Measurements from ENCODE around the gene OPA3.

The OPA3 gene

GRCh38 chr19:45597425-45598111, 13.0 kb upstream of the OPA3 start:
- no peak for DNase-seq

DNA sequence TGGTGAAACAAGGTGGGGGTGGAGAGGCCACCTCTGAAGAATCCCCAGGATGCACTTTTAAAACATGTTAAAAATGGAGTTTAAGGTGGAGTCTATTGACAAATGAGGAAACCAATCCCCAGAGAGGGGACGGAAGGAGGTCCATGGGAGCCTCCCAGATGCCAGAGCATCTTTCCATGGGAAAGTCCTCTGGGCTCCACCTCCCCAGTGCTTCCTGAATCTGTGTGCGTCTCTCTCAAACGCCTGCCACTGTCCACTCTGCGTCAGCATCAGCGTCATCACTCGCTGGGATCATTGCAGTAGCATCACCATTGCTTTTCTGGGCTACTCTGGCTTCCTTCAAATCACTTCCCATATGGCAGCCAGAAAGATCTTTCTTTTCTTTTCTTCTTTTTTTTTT, 11.2 kb upstream of the OPA3 start:
- DNase-seq, result no peak

- no peak for DNase-seq
Observed at GRCh38 chr19:45593520-45593919, 8.9 kb upstream of the OPA3 start.

- no peak for DNase-seq
Observed at GRCh38 chr19:45592366-45592765, 7.8 kb upstream of the OPA3 start.

DNA sequence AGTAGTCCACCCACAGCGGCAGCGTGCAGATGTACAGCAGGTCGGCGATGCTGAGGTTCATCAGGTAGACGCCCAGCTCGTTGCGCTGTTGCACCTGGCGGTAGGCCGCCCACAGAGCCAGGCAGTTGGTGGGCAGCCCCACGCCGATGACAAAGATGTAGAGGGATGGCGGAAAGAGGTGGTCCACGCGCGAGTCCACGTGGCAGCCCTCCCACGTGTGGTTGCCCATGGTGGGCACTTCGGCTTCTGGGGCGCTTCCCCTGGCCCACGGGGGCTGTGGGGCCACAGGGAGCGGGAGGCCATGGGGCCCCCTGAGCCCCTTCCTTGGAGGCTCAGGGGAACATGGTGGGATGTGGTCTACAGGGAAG, 7.0 kb upstream of the OPA3 start:
- DNase-seq, result no peak

DNA sequence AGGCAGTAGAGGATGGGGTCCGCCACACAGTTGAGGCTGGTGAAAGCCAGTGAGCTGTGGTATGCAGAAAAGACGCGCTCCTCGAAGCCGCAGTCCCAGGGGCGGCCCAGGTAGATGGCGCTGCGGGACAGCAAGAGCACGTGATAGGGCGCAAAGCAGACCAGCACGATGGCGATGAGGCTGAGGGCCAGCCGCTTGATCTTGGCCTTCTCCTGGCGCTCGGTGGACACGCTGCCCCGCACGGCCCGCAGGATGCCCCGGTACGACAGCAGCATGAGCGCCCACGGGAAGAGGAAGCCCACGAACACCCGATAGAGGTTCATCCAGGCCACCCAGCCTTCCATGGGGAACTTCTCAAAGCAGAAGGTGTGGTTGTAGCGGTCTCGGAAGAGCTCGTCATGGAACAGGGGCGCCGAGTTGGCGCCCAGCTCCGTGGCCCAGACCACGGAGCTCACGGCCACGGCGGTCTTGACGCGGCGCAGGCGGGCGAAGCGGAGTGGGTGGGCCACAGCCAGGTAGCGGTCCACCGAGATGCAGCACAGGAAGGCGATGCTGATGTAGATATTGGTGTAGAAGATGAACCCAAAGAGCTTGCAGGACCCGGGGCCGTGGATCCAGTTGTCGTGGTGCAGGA, 6.5 kb upstream of the OPA3 start:
- DNase-seq, result peak; percentile 17 to 46

DNA sequence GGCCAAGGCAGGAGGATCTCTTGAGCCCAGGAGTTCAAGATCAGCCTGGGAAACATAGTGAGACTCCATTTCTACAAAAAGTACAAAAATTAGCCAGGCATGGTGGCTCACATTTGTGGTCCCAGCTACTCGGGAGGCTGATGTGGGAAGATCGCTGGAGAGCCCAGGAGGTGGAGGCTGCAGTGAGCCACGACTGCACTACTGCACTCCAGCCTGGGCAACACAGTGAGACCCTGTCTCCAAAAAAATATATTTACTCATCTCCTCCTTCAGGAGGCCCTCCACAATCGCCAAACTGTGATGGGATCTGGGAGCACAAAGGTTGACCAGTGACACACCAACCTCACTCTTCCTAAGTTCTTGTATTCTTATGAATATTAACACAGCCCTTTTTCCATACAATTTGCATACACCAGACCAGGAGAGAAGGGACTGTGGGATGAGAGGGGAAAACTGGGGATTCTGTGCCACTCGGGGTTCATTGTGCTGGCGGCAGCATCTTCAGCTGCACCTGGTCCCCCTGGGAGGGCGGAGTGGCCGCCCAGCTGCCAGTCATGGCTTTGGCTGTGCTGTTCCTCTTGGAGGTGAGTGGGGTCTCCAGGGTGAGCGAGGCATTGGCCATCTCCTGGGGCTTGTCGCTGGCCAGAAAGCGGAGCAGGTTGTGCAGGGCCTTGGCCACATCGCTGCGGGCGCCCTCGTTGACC, 5.8 kb upstream of the OPA3 start:
- no peak for DNase-seq

DNA sequence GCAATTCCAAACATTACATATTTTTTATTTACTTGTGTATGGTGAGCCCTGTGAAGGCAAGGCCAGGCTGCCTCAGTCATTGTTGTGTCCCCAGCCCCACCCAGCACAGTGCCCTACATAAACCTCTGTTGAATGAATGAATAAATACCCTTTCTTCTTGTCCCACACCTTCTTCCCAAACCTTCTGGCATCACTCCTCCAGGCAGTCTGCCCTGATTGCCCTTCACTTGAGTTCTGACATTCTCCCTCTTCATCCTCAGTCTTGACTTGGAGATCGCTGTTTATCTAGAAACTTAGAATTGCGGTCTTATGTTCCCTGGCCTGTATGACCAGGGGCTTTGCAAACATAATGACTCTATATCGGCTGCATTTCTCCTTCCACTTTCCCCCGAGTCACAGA, 5.2 kb upstream of the OPA3 start:
- no peak for DNase-seq

DNA sequence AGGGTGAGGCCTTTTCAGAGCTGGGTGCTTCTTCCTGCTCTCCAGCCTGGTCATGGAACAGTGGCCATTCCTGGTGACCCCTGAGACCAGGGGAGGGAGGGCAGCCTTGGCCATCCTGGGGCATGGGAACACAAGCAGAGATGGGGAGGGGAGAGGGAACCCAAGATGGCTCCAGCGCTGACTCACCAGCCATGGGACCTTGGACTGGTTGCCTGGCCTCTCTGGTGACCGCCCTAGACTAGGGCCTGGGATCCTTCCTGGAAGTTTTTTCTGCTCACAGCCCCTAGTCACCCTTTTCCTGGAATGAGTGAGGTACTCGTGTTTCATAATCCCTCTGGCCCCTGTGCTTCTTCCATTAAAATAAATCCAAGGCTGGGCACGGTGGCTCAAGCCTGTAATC, 3.3 kb upstream of the OPA3 start:
- DNase-seq, result no peak

- no peak for DNase-seq
Observed at GRCh38 chr19:45585158-45585577, 566 bp upstream of the OPA3 start.

DNA sequence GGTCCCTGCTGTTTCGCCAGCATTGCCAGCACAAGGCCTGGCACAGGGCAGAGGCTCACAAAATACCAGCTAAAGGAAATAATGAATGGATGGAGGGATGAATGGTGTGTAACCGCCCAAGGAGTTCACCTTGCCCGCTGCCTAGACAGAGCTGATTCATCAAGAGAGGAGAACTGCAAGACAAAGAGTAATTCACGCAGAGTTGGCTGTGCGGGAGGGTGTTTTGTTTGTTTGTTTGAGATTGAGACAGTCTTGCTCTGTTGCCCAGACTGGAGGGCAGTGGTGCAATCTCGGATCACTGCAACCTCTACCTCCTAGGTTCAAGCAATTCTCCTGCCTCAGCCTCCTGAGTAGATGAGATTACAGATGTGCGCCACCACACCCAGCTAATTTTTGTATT, 3.0 kb downstream of the OPA3 start:
- DNase-seq, result no peak

- no peak for DNase-seq
Observed at GRCh38 chr19:45578861-45579260, 5.7 kb downstream of the OPA3 start.

DNA sequence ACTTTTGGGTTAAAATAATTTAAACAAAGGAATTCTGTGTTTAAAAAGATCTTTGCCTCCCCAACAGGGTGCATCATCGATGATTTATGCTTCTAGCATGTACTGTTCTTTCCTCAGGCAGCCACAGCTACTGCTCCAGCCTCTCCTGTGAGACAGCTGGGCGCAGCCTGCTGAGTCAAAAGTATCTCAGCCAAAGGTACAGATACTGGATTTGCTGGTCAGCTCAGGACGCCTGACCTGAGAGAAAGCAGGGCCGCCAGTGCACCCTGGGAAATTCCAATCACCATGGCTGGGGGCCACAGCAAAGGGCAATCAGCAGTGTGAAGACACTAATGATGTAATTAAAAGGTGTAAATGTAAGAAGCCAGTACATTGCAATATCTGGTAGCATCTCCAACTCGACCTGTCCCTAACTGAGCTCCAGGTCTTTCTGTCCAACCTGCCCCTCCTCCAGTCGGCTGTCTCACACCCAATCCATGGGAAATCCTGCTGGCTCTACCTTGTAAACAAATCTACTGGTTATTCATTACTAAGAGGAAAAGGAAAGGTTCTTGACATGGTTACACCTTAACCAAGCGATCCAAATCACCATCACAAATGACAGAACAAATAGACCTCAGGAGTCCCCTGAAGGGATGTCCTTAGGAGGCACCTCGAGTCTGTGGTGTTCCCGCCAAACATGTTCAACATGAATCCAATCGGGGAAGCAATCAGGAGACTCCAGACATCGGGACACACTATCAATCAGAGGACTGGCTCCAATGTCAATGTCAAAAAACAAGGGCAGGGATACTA, 7.3 kb downstream of the OPA3 start:
- no peak for DNase-seq

GRCh38 chr19:45576682-45577081, 7.9 kb downstream of the OPA3 start:
- DNase-seq, result no peak

DNA sequence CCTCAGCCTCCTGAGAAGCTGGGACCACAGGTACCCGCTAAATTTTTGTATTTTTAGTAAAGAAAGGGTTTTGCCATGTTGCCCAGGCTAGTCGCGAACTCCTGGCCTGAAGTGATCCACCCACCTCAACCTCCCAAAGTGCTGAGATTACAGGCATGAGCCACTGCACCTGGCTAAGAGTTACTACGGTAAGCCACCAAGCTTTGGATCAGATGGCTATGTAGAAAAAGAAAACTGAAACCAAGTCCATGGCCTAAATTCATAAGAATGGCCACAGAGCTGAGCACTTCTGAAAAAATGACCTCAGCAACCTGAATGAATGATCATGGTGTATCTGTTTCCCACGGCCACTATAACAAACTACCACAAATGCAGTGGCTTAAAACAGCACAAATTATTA, 9.4 kb downstream of the OPA3 start:
- DNase-seq, result no peak

DNA sequence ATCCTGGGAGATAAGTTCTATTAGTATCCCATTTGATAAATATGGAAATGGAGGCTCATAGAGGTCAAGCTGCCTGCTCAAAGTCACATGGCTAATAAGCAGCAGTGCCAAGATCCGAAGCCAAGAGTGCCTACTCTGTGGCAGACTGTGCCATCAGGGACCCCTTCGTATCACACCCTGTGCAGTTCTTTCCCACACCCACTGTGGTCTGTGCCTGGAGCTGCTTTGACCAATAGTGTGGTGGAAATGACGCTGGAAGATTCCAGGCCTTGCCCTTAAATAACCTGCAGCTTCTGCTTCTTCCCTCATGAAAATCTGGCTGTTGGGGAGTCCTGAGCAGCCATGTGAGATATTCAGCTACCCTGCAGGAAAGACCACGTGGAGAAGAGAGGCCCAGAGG, 10.1 kb downstream of the OPA3 start:
- DNase-seq, result no peak

DNA sequence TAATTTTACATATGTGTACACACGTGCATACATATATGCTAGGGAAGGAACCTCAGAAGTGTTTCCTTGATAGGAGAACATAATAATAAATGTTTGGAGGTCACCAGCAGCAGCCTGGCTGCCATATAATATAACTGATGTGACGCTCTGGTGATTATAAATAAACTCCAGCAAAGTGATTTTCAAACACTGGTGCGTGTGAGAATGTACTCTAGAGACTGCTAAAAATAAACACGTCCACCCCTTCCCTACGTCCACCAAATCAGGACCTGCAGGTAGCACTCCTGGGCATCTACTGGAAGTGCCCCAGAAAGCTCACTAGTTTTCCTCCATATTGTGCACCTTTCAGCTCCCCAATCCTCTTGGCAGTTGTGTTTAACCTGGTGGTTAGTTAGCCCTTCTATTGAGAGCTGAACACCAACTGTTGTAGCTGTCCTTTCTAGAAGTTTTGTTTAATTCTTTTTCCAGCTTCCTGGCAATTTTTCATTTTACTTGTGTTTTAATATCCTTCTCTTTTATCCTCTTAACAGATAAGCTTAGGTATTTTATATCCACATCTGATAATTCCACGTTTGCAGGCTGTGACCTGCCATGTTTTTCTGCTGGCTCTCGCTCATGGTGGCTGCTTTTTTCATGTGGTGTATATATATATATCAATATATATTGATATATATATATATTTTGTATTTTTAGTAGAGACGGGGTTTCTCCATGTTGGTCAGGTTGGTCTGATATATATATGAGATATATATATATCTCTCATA, 13.0 kb downstream of the OPA3 start:
- DNase-seq, result no peak

DNA sequence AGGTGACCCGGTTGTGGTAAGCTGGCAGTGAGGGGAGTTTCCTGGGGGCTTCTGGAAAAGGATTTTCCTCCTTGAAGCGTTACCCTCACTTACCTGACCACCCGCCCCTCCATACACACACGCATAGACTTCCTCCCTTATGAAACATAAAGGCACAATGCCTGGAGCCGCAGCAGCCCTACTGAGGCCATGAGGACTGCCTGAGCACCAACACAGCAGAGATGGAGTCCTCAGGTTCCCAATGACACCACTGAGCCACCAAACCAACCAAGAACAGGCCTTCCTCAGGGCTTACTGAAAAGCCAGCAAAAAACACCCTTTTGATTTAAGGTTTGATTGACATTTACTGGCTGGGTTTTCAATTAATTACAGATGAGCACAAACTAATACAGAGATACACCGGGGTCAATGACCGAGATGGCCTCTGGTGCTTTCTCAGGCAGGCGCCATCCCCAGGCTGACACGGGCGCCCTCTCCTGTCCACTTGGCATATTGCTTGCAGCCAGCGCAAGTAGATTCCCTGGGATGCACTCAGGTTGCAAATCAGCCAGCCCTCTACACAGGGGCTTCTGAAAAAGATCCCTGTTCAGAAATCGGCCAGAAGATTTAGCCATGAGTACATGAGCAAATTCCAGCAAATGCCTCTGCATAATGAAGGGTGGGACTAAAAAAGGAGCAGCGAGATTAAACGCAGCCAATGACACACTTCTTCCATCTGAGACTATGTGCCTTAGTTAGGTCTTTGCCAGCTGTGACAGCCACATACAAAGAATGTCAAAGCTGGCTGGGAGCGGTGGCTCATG, 14.8 kb downstream of the OPA3 start:
- peak; percentile 22 to 45 for DNase-seq

DNA sequence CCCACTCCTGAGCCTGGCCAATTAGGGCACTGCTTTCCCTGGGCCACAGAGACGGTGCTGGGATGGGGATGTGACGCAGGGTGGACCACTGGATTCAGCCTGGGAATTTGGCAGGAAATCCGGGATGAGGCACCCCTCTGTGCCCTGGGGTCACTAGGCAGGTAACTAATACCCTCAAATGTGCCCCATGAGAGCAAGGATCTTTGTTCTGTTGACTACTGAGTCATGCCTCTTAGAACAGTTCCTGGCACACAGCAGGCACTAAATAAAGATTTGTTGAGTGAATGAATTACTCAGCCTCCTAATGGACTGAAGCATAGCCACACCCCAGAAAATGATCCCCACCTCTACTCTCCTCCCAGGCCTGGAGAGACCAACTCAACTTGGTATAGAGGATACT, 15.9 kb downstream of the OPA3 start:
- DNase-seq, result no peak

GRCh38 chr19:45567609-45568008, 17.0 kb downstream of the OPA3 start:
- DNase-seq, result no peak

- no peak for DNase-seq
Observed at GRCh38 chr19:45564131-45564780, 20.3 kb downstream of the OPA3 start.
